ENCODE measurements around the gene EML3.
"Not testable (repeated sequence)": the region's sequence is repeated elsewhere in the genome, so short reads cannot be mapped to it uniquely, and the experiment has no call there.

Gene EML3

DNA sequence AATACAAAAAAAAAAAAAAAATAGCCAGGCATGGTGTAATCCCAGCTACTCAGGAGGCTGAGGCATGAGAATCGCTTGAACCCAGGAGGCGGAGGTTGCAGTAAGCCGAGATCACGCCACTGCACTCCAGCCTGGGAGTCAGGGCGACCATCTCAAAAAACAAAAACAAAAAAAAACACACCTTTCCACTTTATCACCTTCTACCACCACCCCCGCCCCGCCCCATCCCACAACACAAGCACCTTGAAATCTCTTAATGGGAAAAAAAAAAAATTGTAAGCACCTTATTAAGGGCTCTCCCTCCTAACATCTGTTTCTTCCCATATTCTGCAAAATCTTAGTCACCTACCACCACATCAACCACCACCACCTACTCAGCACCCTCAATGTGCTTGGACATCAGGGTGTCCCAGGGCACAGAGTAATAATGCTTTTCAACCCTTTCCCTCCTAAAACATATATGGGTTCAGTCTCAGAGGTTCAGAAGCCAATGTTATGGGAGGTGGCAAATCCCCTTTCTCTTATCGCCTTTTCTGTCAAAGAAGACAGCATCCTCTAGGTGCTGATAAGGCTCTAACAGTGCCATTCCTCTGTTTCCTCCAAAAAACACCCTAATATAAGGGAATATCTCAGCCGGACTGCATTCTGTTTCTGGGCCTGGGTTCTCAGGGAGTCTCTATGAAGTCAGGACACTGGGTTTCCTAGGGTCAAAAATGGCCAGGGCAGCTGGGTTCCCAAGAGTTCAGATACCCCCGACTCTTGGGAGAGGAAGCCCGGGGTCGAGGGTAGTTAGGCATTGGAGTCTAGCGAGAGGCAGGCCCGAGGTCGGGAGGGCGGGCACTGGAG lies 39.8 kb upstream of the EML3 start:
- ATAC-seq (ENCODE audit: low read depth) (no peak), DNase-seq (ENCODE audit: low spot score) (no peak)
- peak overlapping the region; percentile 52 for H3K27ac ChIP-seq (ENCODE audit: poor library complexity, severe bottlenecking)
- TF ChIP-seq, protein P1, sequence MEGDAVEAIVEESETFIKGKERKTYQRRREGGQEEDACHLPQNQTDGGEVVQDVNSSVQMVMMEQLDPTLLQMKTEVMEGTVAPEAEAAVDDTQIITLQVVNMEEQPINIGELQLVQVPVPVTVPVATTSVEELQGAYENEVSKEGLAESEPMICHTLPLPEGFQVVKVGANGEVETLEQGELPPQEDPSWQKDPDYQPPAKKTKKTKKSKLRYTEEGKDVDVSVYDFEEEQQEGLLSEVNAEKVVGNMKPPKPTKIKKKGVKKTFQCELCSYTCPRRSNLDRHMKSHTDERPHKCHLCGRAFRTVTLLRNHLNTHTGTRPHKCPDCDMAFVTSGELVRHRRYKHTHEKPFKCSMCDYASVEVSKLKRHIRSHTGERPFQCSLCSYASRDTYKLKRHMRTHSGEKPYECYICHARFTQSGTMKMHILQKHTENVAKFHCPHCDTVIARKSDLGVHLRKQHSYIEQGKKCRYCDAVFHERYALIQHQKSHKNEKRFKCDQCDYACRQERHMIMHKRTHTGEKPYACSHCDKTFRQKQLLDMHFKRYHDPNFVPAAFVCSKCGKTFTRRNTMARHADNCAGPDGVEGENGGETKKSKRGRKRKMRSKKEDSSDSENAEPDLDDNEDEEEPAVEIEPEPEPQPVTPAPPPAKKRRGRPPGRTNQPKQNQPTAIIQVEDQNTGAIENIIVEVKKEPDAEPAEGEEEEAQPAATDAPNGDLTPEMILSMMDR (IDR thresholded peaks at IDR 0.05; ENCODE audit: poor library complexity, severe bottlenecking), result no peak
- no peaks in the 10 kb centered on the region for H3K9me3 ChIP-seq (ENCODE audit: severe bottlenecking)
- no peaks in the 10 kb centered on the region for H3K27me3 ChIP-seq (ENCODE audit: insufficient read depth, poor library complexity, severe bottlenecking)
- peak overlapping the region; percentile 93 for H3K4me3 ChIP-seq (ENCODE audit: severe bottlenecking)
- peaks cover 19% of the 10 kb centered on the region for H3K36me3 ChIP-seq (ENCODE audit: low read depth)
- no peaks in the 10 kb centered on the region for H3K4me1 ChIP-seq (ENCODE audit: insufficient read depth, poor library complexity, severe bottlenecking)

DNA sequence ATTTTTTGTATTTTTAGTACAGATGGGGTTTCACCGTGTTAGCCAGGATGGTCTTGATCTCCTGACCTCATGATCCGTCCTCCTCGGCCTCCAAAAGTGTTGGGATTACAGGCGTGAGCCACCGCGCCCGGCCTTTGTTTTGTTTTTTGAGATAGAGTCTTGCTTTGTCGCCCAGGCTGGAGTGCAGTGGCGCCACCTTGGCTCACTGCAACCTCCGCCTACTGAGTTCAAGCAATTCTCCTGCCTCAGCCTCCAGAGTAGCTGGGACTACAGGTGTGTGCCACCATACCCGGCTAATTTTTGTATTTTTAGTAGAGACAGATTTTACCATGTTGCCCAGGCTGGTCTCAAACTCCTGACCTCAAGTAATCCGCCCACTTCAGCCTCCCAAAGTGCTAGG lies 37.7 kb upstream of the EML3 start:
- not testable (repeated sequence) for H3K4me3 ChIP-seq (ENCODE audit: severe bottlenecking); DNase-seq (ENCODE audit: low spot score); H3K27me3 ChIP-seq (ENCODE audit: insufficient read depth, poor library complexity, severe bottlenecking); ATAC-seq (ENCODE audit: low read depth); H3K4me1 ChIP-seq (ENCODE audit: insufficient read depth, poor library complexity, severe bottlenecking); H3K27ac ChIP-seq (ENCODE audit: poor library complexity, severe bottlenecking); H3K9me3 ChIP-seq (ENCODE audit: severe bottlenecking)
- peaks cover 20% of the 10 kb centered on the region for H3K36me3 ChIP-seq (ENCODE audit: low read depth)

DNA sequence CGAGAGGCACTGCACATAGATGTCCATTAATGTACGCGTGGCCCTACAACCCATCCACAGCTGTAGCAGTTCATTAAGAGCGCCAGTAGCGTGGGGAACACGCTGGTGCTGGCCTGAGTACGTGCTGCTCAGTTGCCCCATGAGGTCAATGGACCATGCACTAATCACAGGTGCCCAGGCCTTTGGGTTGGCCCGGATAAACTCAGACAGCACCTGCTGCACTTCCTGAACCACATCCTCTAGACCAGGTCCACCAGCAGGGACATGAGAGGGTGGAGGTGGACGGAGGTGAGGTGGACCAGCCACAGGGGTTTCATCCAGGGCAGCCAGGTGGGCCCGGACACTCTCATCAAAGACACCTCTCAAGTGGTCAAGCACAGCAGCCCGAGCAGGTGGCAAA lies 36.9 kb upstream of the EML3 start:
- no peak overlapping the region for H3K4me3 ChIP-seq (ENCODE audit: severe bottlenecking)
- no peak for ATAC-seq (ENCODE audit: low read depth)
- no peaks in the 10 kb centered on the region for H3K4me1 ChIP-seq (ENCODE audit: insufficient read depth, poor library complexity, severe bottlenecking)
- DNase-seq (ENCODE audit: low spot score), result no peak
- H3K36me3 ChIP-seq (ENCODE audit: low read depth), result peaks cover 27% of the 10 kb centered on the region
- H3K9me3 ChIP-seq (ENCODE audit: severe bottlenecking), result no peaks in the 10 kb centered on the region
- no peaks in the 10 kb centered on the region for H3K27me3 ChIP-seq (ENCODE audit: insufficient read depth, poor library complexity, severe bottlenecking)
- TF ChIP-seq, protein P1 (IDR thresholded peaks at IDR 0.05; ENCODE audit: poor library complexity, severe bottlenecking), result no peak
- no peak overlapping the region for H3K27ac ChIP-seq (ENCODE audit: poor library complexity, severe bottlenecking)

DNA sequence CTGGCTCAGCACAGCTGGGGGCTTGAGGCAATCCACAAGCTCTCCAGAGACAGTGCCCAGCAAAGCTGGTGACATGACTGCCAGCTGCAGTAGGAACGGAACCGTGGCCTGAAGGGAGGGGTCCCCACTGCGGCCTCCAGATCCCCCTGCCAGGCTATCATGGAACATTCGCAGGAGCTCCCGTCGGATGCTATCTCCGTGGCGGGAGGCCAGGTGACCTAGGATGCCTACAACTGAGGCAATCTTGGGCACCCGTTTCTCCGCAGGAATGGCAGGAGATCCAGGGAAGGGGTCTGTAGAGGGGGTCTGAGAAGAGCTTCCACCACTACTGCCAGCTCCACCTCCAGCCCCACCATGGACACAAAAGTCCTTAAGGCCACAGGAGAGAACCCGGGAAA lies 36.4 kb upstream of the EML3 start:
- no peaks in the 10 kb centered on the region for H3K9me3 ChIP-seq (ENCODE audit: severe bottlenecking)
- H3K27me3 ChIP-seq (ENCODE audit: insufficient read depth, poor library complexity, severe bottlenecking), result no peaks in the 10 kb centered on the region
- H3K4me1 ChIP-seq (ENCODE audit: insufficient read depth, poor library complexity, severe bottlenecking), result no peaks in the 10 kb centered on the region
- no peak overlapping the region for H3K4me3 ChIP-seq (ENCODE audit: severe bottlenecking)
- H3K27ac ChIP-seq (ENCODE audit: poor library complexity, severe bottlenecking), result no peak overlapping the region
- H3K36me3 ChIP-seq (ENCODE audit: low read depth), result peaks cover 32% of the 10 kb centered on the region
- no peak for DNase-seq (ENCODE audit: low spot score)
- TF ChIP-seq, protein P1 (IDR thresholded peaks at IDR 0.05; ENCODE audit: poor library complexity, severe bottlenecking), result no peak
- no peak for ATAC-seq (ENCODE audit: low read depth)

DNA sequence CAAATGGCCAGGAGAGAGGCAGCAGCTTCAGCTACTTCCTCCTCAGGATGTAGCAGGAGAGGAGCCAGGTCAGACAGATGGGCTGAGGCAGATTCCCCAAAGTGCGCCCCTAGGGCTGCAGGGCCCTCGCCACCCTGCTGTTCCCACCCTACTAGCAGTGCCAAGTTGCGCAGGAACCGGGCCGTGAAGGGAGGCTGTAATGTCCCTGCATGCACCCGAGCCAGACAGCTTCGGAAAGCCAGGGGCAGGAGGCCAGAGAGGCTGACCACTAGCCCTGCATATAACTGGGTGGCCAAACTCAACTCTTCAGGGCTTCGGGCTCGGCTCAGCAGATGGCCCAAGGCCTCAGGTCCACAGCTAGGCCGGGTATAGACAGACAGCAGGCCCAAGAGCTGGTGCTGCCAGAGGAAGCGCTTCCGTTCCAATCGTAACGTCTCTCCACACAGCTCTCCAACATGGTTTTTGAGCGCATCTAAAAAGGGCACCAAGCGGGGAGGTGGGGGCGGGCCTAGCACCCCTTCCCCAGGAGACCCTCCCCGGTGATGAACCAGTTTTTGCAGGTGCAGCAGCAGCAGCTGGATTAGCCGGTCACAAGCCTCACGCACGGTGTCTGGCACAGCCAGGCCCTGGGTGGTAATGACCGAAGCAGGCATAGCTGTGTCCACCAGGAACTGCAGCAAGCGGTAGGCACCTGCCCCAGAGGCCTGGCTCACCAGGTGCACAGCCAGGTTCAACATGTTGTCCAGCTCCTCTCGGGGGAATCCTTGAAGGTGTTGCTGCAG lies 35.8 kb upstream of the EML3 start:
- ATAC-seq (ENCODE audit: low read depth) (no peak), DNase-seq (ENCODE audit: low spot score) (no peak)
- Histone ChIP-seq H3K4me1 (ENCODE audit: insufficient read depth, poor library complexity, severe bottlenecking) (no peaks in the 10 kb centered on the region), H3K9me3 (ENCODE audit: severe bottlenecking) (no peaks in the 10 kb centered on the region), H3K4me3 (ENCODE audit: severe bottlenecking) (no peak overlapping the region), H3K36me3 (ENCODE audit: low read depth) (peaks cover 38% of the 10 kb centered on the region), H3K27ac (ENCODE audit: poor library complexity, severe bottlenecking) (no peak overlapping the region), H3K27me3 (ENCODE audit: insufficient read depth, poor library complexity, severe bottlenecking) (no peaks in the 10 kb centered on the region)
- TF ChIP-seq, protein P1 (IDR thresholded peaks at IDR 0.05; ENCODE audit: poor library complexity, severe bottlenecking), result no peak
